ENCODE data around the gene GRID1.
"Not testable (repeated sequence)": the region's sequence is repeated elsewhere in the genome, so short reads cannot be mapped to it uniquely, and the experiment has no call there.

GRID1 gene

GRCh38 chr10:86391986-86392722, 25.6 kb upstream of the GRID1 start:
- no peak for DNase-seq

GRCh38 chr10:86391236-86391840, 24.7 kb upstream of the GRID1 start:
- no peak for DNase-seq

GRCh38 chr10:86390337-86391120, 23.9 kb upstream of the GRID1 start:
- DNase-seq = no peak

- DNase-seq = no peak
Measured at GRCh38 chr10:86389441-86390193, 23.0 kb upstream of the GRID1 start.

- DNase-seq = not testable (repeated sequence)
Measured at GRCh38 chr10:86389109-86389440, 22.5 kb upstream of the GRID1 start.

GRCh38 chr10:86388119-86388704, 21.6 kb upstream of the GRID1 start:
- no peak for DNase-seq

GRCh38 chr10:86387178-86387794, 20.7 kb upstream of the GRID1 start:
- DNase-seq = no peak

GRCh38 chr10:86385806-86386205, 19.2 kb upstream of the GRID1 start:
- no peak for DNase-seq

- no peak for DNase-seq
Measured at GRCh38 chr10:86377797-86378146, 11.2 kb upstream of the GRID1 start.

GRCh38 chr10:86376852-86377796, 10.5 kb upstream of the GRID1 start:
- DNase-seq = peak; percentile 70

- DNase-seq = no peak
Measured at GRCh38 chr10:86376403-86376802, 9.8 kb upstream of the GRID1 start.

GRCh38 chr10:86375204-86375603, 8.6 kb upstream of the GRID1 start:
- no peak for DNase-seq

- no peak for DNase-seq
Measured at GRCh38 chr10:86374664-86375063, 8.1 kb upstream of the GRID1 start.

- no peak for DNase-seq
Measured at GRCh38 chr10:86373828-86374227, 7.2 kb upstream of the GRID1 start.

GRCh38 chr10:86373251-86373650, 6.7 kb upstream of the GRID1 start:
- no peak for DNase-seq

GRCh38 chr10:86372784-86373239, 6.2 kb upstream of the GRID1 start:
- no peak for DNase-seq

- no peak for DNase-seq
Measured at GRCh38 chr10:86372119-86372783, 5.7 kb upstream of the GRID1 start.

GRCh38 chr10:86371691-86372090, 5.1 kb upstream of the GRID1 start:
- no peak for DNase-seq

- no peak for DNase-seq
Measured at GRCh38 chr10:86371116-86371515, 4.5 kb upstream of the GRID1 start.

- DNase-seq = no peak
Measured at GRCh38 chr10:86370006-86370585, 3.5 kb upstream of the GRID1 start.
